Measurements from ENCODE around the gene OR52A5.
"Not testable (repeated sequence)": the region's sequence is repeated elsewhere in the genome, so short reads cannot be mapped to it uniquely, and the experiment has no call there.

Gene OR52A5

GRCh38 chr11:5137996-5138395 lies at the start of gene OR52A5:
Gene OR52A5, minus strand, starts transcription at chr11:5138356. Its CDS starts 5,714 bp downstream, at chr11:5132642.
- FAIRE-seq (no peak), DNase-seq (ENCODE audit: low spot score) (no peak)

- no peak for FAIRE-seq
- no peak for DNase-seq (ENCODE audit: low spot score)
Measured at GRCh38 chr11:5178046-5178837, 40.1 kb upstream of the OR52A5 start.

GRCh38 chr11:5174934-5175333 lies 36.8 kb upstream of the OR52A5 start:
- no peak for FAIRE-seq

GRCh38 chr11:5171856-5172255 lies 33.7 kb upstream of the OR52A5 start:
- no peak for FAIRE-seq
- no peak for DNase-seq (ENCODE audit: low spot score)

More at GRCh38 chr11:5174934-5175333, 36.8 kb upstream of the OR52A5 start:
- no peak for DNase-seq (ENCODE audit: low spot score)

GRCh38 chr11:5165898-5166297 lies 27.7 kb upstream of the OR52A5 start:
- not testable (repeated sequence) for FAIRE-seq; DNase-seq (ENCODE audit: low spot score)

GRCh38 chr11:5164807-5165206 lies 26.7 kb upstream of the OR52A5 start:
- DNase-seq (ENCODE audit: low spot score); FAIRE-seq: not testable (repeated sequence)

GRCh38 chr11:5161045-5161444 lies 22.9 kb upstream of the OR52A5 start:
- not testable (repeated sequence) for FAIRE-seq; DNase-seq (ENCODE audit: low spot score)

- not testable (repeated sequence) for FAIRE-seq; DNase-seq (ENCODE audit: low spot score)
Measured at GRCh38 chr11:5160217-5160616, 22.1 kb upstream of the OR52A5 start.

GRCh38 chr11:5159806-5160205 lies 21.6 kb upstream of the OR52A5 start:
- no peak for DNase-seq (ENCODE audit: low spot score)
- FAIRE-seq = no peak

GRCh38 chr11:5154657-5155056 lies 16.5 kb upstream of the OR52A5 start, which contains the start of gene OR52A1:
Gene OR52A1, minus strand, starts transcription at chr11:5154757. Its CDS starts 2,388 bp downstream, at chr11:5152369.
- DNase-seq (ENCODE audit: low spot score) (no peak), FAIRE-seq (no peak)

GRCh38 chr11:5153574-5154431 lies 15.6 kb upstream of the OR52A5 start:
- FAIRE-seq (no peak), DNase-seq (ENCODE audit: low spot score) (no peak)

GRCh38 chr11:5151713-5152153 lies 13.6 kb upstream of the OR52A5 start:
- no peak for FAIRE-seq
- DNase-seq (ENCODE audit: low spot score) = no peak

- not testable (repeated sequence) for DNase-seq (ENCODE audit: low spot score); FAIRE-seq
Measured at GRCh38 chr11:5144206-5144605, 6.0 kb upstream of the OR52A5 start.

GRCh38 chr11:5137014-5137413 lies 1.1 kb downstream of the OR52A5 start:
- FAIRE-seq = no peak

GRCh38 chr11:5136261-5136660 lies 1.9 kb downstream of the OR52A5 start:
- no peak for FAIRE-seq
- DNase-seq (ENCODE audit: low spot score) = no peak

More at GRCh38 chr11:5137014-5137413, 1.1 kb downstream of the OR52A5 start:
- DNase-seq (ENCODE audit: low spot score) = no peak

- DNase-seq (ENCODE audit: low spot score) (no peak), FAIRE-seq (no peak)
Measured at GRCh38 chr11:5131584-5132335, 6.4 kb downstream of the OR52A5 start.

- FAIRE-seq = no peak
- no peak for DNase-seq (ENCODE audit: low spot score)
Measured at GRCh38 chr11:5129457-5129877, 8.7 kb downstream of the OR52A5 start.

GRCh38 chr11:5124891-5125620 lies 13.1 kb downstream of the OR52A5 start:
- FAIRE-seq = no peak
- no peak for DNase-seq (ENCODE audit: low spot score)

- DNase-seq (ENCODE audit: low spot score) (no peak), FAIRE-seq (no peak)
Measured at GRCh38 chr11:5123802-5124521, 14.2 kb downstream of the OR52A5 start.

GRCh38 chr11:5118893-5119292 lies 19.3 kb downstream of the OR52A5 start:
- FAIRE-seq (no peak), DNase-seq (ENCODE audit: low spot score) (no peak)

Data from RCC 7860 (cell line).